Caki2 (cell line): ENCODE data around the gene QPCT. TPM values are rescaled to one million over a fixed set of nuclear protein-coding genes. Genes with fewer than 3 reads are reported as not detected.
"Not testable (repeated sequence)": the region's sequence is repeated elsewhere in the genome, so short reads cannot be mapped to it uniquely, and the experiment has no call there.

Experiments used
- DNase-seq: peaks from one replicate; pipeline ENCODE4 v3.0.0-alpha.2; 2015; ENCODE audit warnings: low read depth
- in situ Hi-C: cut with HindIII; loops from 2 replicates; pipeline ENCODE4 v1.10.0; 2016; ENCODE audit warnings: low sequenced_read_pairs, low pct_unique_long_range_greater_than_20kb, mixed read lengths
- total RNA-seq: library from RNA; depleted of rRNA; stranded (reverse); fragments of >200 nt; shearing (Covaris generic); gene quantifications from 2 replicates; pipeline ENCODE4 v1.2.3, GENCODE V29; 2014; ENCODE audit warnings: low replicate concordance; rRNA removed

The QPCT gene
- total RNA-seq, 1 experiment from 2014 or later: 8.5 TPM

GRCh38 chr2:37413911-37414469 lies 69.6 kb downstream of the QPCT start:
- in situ Hi-C loops: not testable (repeated sequence)

GRCh38 chr2:37414470-37414949 lies 70.1 kb downstream of the QPCT start:
- in situ Hi-C loops: no loop called here
- DNase-seq: peak; percentile 62

More at GRCh38 chr2:37413911-37414469, 69.6 kb downstream of the QPCT start:
- not testable (repeated sequence) for DNase-seq

GRCh38 chr2:37415128-37415820 lies 70.8 kb downstream of the QPCT start:
- in situ Hi-C loops: no loop called here
- DNase-seq: no peak

GRCh38 chr2:37417321-37417720 lies 72.9 kb downstream of the QPCT start:
- in situ Hi-C loops: no loop called here
- DNase-seq: no peak

GRCh38 chr2:37418956-37419355 lies 74.5 kb downstream of the QPCT start:
- in situ Hi-C loops: no loop called here
- no peak for DNase-seq

- DNase-seq: no peak
- in situ Hi-C loops: no loop called here
Observed at GRCh38 chr2:37421686-37422085, 77.3 kb downstream of the QPCT start.

GRCh38 chr2:37422816-37423215 lies 78.4 kb downstream of the QPCT start:
- in situ Hi-C loops: no loop called here
- DNase-seq: no peak

Other genes starting within 250 kb of the QPCT start
- 16.8 and 17.0 TPM in 2 replicates for gene EIF2AK2, start 187.7 kb upstream of the QPCT start, total RNA-seq
- not detected in 2 replicates for gene SULT6B1, start 156.0 kb upstream of the QPCT start, total RNA-seq
- gene CEBPZOS, start 148.1 kb upstream of the QPCT start, total RNA-seq: 22.1 and 25.8 TPM in 2 replicates
- 23.7 and 31.9 TPM in 2 replicates for gene CEBPZ, start 113.0 kb upstream of the QPCT start, total RNA-seq
- gene NDUFAF7, start 113.0 kb upstream of the QPCT start, total RNA-seq: 17.1 and 19.2 TPM in 2 replicates
- gene PRKD3, start 19.8 kb upstream of the QPCT start, total RNA-seq: 8.4 and 32.7 TPM in 2 replicates